GM23248 (cell line): Measurements from ENCODE around the gene BZW1.

Experiments
- EZH2 ChIP-seq: fragments of 200-600 bp; sonication (generic); IDR thresholded peaks from 2 replicates; pipeline ENCODE4 v1.6.1; 2018; ENCODE audit warnings: antibody characterized with exemption, mild to moderate bottlenecking; ENCODE audit not compliant: insufficient read depth, poor library complexity, severe bottlenecking
- EZH2phosphoT487 ChIP-seq: fragments of 200-600 bp; sonication (generic); IDR thresholded peaks from 2 replicates; pipeline ENCODE4 v1.6.1; 2018; ENCODE audit warnings: antibody characterized with exemption, moderate library complexity, mild to moderate bottlenecking, low read depth; ENCODE audit not compliant: insufficient read depth

DNA sequence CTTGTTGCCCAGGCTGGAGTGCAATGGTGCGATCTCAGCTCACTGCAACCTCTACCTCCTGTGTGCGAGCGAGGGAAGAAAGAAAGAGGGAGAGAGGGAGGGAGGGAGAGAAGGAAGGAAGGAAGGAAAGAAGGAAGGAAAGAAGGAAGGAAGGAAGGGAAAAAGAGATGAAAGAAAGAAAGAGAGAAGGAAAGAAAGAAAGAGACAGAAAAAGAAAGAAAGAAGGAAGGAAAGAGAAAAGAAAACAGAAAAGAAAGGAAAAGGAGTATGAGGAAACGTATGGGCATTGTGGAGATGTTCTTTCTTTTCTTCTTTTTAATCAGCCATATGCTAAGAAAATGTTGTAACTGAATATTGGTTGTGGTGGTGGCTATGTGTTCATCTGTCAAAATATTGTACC, 36.2 kb downstream of the BZW1 start:
- TF ChIP-seq EZH2 (no peak), EZH2phosphoT487 (no peak)
